ENCODE measurements around the gene GOLGA6C.
"Not testable (repeated sequence)": the region's sequence is repeated elsewhere in the genome, so short reads cannot be mapped to it uniquely, and the experiment has no call there.

The GOLGA6C gene

DNA sequence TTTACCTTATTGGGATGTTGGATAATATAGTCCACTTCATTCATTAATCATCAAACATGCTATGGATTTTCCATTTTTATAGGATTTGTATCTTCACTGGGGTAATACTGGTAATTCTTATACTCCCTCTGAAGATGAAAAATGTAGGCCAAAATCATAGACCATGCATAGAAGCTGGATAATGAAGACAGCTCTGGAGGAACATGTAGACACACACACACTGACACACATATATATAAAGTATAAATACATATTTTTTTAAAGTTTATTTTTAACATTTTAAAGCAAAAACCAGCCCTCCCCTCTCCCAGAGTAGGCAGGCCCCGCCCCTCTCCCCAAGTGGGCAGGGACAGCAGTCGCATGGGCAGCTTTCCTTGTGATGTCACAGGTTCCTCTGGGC is at the start of gene GOLGA6C:
Gene GOLGA6C, plus strand, starts transcription at position 301 of the 400 bp plus-strand sequence. CDS start 265 bp downstream, outside the sequence.
- DNase-seq (ENCODE audit: low read depth); H3K4me3 ChIP-seq (ENCODE audit: low read depth, low read length): not testable (repeated sequence)

- H3K4me3 ChIP-seq (ENCODE audit: low read depth, low read length), result no peak overlapping the region
- no peak for DNase-seq (ENCODE audit: low read depth)
- TF ChIP-seq, protein P1, sequence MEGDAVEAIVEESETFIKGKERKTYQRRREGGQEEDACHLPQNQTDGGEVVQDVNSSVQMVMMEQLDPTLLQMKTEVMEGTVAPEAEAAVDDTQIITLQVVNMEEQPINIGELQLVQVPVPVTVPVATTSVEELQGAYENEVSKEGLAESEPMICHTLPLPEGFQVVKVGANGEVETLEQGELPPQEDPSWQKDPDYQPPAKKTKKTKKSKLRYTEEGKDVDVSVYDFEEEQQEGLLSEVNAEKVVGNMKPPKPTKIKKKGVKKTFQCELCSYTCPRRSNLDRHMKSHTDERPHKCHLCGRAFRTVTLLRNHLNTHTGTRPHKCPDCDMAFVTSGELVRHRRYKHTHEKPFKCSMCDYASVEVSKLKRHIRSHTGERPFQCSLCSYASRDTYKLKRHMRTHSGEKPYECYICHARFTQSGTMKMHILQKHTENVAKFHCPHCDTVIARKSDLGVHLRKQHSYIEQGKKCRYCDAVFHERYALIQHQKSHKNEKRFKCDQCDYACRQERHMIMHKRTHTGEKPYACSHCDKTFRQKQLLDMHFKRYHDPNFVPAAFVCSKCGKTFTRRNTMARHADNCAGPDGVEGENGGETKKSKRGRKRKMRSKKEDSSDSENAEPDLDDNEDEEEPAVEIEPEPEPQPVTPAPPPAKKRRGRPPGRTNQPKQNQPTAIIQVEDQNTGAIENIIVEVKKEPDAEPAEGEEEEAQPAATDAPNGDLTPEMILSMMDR (conservative IDR thresholded peaks at IDR 0.05; ENCODE audit: low read depth, low read length), result no peak
Observed at GRCh38 chr15:75208501-75209288, 49.4 kb upstream of the GOLGA6C start.

GRCh38 chr15:75209289-75209676 is 48.9 kb upstream of the GOLGA6C start:
- H3K4me3 ChIP-seq (ENCODE audit: low read depth, low read length), result no peak overlapping the region
- TF ChIP-seq, protein P1 (conservative IDR thresholded peaks at IDR 0.05; ENCODE audit: low read depth, low read length), result no peak
- no peak for DNase-seq (ENCODE audit: low read depth)

- H3K4me3 ChIP-seq (ENCODE audit: low read depth, low read length), result no peak overlapping the region
Observed at GRCh38 chr15:75210811-75211230, 47.3 kb upstream of the GOLGA6C start.

GRCh38 chr15:75211436-75212199 is 46.5 kb upstream of the GOLGA6C start:
- TF ChIP-seq, protein P1 (conservative IDR thresholded peaks at IDR 0.05; ENCODE audit: low read depth, low read length), result no peak
- DNase-seq (ENCODE audit: low read depth), result peak; percentile 19
- no peak overlapping the region for H3K4me3 ChIP-seq (ENCODE audit: low read depth, low read length)

More at GRCh38 chr15:75210811-75211230, 47.3 kb upstream of the GOLGA6C start:
- TF ChIP-seq, protein P1 (conservative IDR thresholded peaks at IDR 0.05; ENCODE audit: low read depth, low read length), result no peak
- no peak for DNase-seq (ENCODE audit: low read depth)

DNA sequence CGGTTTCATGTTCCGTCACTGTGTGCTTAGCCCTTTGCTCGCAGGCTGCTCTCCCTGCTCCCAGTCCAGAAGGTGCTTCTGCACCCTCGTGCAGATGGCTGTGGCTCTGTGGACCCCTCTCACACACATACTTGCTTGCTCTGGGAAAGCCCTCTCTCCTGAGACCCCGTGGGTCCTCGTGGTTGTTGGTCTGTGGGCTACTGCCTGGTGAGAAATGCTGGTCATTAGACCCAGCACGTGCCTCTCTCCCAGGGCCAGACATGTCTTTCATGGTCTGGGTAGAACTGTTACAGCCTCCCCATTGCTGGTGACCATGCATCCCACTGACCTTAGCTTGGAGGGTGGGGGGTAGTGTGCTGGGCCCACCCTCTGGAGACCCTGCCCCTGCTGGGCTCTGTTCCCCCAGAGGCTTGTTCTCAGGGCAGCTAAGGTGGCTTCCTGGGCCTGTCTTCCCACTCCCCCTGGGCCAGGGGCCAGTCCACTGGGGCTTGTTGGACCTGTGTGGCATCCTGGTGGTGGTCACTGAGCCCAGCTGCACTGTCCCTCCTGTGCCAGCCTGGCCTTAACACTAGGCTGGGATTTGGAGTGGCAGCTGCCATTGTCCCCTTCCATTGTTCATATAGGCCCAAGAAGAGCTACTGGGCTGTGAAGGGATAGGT is 45.8 kb upstream of the GOLGA6C start:
- TF ChIP-seq, protein P1 (conservative IDR thresholded peaks at IDR 0.05; ENCODE audit: low read depth, low read length), result no peak
- no peak for DNase-seq (ENCODE audit: low read depth)
- H3K4me3 ChIP-seq (ENCODE audit: low read depth, low read length), result no peak overlapping the region

GRCh38 chr15:75213212-75213767 is 44.8 kb upstream of the GOLGA6C start:
- H3K4me3 ChIP-seq (ENCODE audit: low read depth, low read length), result no peak overlapping the region
- TF ChIP-seq, protein P1 (conservative IDR thresholded peaks at IDR 0.05; ENCODE audit: low read depth, low read length), result no peak
- no peak for DNase-seq (ENCODE audit: low read depth)

All from choroid plexus epithelial cell (primary cell).